ENCODE measurements around the gene CUX1.

Gene CUX1

DNA sequence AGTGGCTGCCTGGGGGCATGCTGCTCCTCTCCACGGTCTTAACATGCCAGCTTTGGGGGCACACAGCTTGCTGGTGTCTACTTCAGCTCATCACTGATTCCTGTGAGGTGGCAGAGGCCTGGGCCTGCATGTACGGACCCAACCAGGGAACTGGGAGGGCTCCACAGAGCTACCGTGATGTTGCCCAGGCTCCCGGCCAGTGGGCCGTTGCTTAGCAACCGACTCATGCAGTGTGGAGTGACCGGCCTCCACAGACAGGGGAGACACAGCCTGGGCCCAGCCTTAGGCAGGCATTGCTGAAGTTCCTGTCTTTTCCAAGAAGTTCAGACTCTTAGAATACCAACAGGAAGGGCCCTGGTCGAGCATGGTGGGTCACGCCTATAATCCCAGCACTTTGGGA, 443.4 kb downstream of the CUX1 start:
- DNase-seq, result no peak

DNA sequence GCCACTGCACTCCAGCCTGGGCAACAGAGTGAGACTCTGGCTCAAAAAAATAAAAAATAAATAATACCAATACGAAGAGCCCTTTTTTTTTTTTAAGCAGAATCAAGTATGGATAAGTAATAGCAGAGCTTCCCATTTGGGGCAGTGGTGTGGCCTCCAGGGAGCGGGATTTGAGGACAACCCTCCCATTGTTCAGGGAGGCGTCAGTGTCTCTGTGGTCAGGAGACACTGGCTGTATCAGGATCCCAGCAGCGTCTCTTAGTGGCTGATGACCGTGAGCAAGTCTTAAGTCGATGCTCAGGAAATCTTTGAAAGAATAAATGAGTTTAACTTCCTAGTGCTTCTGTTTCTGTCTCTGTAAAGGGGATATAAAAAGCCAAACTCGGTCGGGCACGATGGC, 444.0 kb downstream of the CUX1 start:
- DNase-seq, result no peak

DNA sequence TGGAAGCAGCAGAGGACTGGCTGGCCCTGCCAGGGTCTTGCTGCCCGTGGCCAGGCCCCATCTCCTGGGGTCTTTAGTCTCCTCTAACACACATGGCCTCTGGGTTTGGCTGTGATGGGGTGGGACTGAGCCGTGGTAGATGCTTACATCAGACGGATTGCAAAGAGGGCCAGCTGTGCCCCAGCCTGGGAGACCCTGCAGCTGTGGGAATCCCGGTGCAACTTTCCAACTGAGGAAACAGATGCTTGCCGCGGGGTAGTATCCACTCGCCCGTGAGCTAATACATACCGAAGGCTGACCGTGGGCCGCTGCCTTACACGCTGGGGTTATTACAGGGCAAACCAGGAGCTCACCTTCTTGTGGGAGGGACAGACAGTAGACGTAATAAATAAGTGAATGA, 445.1 kb downstream of the CUX1 start:
- DNase-seq, result no peak

DNA sequence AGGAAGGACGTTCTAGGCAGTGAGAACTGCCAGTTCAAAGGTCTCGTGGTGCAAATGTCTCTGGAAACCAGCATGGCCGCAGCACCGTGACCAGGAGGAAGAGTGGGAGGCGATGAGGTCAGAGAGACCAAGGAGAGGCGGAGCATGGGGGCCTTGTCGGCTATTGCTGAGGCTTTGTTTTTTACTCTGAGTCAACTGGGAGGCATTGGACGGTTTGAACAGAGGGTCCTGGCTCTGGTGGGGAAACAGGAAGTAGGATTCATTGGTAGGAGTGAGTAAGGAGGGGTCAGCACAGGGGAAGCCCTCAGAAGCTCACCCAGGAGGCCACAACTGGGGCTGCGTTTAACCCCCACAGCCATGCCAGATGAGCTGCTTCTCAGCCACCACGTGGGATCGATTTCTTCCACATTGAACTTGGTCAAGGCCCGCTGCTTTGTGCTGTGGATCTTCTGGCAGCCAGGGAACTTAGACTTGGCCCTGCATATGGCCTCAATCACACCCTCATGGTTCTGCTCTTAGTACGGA, 447.0 kb downstream of the CUX1 start:
- no peak for DNase-seq

DNA sequence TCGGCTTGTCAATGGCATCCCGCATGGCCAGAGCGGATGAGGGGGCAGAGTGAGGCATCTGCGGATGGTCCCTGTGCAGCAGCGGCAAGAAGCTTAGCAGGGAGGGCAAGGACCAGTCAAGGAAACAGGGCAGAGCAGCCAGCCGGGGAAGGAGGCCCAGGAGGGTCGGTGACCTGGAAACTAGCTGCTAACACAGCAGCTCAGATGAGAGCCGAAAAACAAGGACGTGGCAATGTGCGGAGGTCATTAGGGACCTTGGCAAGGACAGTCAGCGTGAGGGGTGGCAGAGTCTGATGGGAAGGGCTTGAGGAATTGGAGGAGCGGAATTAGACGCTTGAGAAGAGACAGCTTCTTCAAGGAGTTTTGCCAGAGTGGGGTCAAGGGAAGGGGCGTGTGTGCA, 449.1 kb downstream of the CUX1 start:
- DNase-seq, result no peak

DNA sequence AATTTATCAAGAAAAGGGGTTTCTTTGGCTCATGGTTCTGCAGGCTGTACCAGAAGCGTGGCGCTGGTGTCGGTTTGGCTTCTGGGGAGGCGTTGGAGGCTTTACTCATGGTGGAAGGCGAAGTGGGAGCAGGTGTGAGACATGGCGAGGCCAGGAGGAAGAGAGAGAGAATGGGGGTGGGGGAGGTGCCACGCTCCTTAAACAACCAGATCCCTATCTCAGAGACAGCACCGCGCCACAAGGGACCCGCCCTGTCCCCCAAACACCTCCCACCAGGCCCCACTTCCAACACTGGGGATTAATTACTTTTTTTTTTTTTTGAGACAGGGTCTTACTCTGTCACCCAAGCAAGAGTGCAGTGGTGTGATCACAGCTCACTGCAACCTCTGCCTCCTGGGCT, 451.2 kb downstream of the CUX1 start:
- no peak for DNase-seq

DNA sequence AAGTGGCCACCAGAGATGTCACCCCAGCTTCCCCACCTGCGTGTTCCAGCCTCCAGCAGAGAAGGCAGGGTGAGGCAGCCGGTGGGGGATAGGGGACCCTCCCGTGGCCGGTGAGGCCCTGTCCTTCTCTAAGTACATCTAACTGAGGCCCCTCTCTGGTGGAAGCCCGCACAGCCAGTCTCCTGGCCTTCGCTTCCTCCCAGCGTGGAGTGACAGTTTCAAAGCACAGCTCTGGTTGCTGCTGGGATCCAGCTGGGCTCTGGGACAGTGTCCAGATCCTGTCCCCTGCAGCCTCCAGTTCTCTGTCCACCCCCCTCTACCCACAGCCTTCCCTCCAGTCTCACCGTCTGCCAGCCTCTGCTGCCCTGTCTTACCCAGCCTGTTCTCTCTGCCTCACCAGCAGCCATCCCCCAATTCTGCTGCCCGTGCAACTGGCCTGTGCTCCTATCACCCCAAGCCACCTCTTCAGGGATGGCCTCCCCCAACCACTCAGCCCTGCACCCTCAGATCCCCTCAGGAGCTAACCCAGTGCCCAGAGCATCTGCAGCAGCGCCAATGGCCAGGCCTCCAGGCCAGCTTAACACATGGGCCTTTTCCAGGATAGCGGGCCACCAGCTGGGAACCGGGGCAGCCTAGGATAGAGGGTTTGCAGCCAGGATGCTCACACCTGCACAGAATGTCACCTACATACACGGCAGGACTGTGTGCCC, 452.9 kb downstream of the CUX1 start:
- DNase-seq, result no peak

DNA sequence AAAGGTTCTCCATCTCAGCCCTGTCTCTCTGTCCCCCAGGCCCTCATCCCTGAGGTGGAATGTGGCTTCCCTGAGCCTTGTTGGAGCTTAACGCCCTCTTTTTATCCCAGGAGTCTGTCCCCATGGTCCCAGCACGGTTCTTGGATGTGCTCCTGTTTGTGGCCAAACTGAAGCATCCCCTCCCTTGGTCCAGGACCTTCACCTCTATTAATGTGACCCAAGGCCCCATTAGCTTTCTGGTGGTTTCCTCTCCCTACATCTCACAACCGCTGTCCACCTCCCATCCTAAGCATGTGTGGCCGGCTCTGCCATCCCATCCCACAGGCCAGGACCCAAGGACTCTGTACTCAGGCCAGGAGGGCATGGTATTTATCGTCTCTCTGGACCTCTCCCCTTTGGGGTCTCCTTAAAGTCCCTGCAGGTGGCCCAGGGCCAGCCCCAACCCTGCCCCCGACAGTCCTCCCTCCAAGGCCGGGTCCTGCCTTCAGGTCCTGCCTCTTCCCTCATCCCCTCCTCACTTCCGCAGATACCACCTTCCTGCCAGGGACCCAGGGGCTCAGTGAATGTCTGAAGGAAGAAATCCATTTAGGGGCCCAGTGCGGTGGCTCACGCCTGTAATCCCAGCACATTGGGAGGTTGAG, 453.9 kb downstream of the CUX1 start:
- DNase-seq, result no peak

DNA sequence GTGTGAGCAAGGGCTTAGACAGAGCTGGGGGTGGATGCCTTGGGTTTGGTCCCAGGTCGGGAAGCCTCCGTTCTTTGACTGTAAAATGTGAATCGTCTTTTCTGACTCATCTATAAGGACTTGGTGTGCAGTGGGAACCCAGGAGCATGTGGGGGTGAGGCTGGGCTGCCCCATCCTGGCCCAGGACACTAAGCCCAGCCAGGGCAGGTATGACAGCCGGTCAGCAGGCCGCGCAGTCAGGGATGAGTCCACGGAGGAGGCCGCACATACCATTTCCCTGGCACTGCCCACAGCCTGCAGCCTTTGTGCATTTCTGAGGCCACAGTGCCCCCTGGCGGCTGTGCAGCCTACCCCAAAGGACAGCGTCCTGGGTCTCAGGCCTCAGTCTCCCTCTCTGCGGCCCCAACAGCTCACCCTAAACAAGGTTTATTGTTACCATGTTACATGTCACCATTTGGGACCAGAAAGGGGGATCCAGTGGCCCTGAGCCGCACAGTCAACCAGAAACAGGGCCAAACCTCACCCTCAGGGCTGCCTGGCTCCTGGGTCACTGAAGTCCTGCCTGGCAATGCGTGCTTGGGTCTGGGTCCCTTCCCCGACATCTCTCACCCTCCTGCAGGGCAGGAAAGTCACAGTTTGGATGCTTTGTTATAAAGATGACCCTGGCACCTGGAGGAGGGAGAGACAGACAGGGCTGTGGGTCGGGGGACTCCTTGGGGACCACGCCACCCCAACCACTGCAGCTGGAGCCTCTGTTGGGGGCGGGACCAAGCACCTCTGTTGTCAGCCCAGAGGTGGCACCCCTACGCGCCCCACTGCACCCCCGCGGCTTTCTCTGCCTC, 454.9 kb downstream of the CUX1 start:
- DNase-seq, result peak; percentile 19

DNA sequence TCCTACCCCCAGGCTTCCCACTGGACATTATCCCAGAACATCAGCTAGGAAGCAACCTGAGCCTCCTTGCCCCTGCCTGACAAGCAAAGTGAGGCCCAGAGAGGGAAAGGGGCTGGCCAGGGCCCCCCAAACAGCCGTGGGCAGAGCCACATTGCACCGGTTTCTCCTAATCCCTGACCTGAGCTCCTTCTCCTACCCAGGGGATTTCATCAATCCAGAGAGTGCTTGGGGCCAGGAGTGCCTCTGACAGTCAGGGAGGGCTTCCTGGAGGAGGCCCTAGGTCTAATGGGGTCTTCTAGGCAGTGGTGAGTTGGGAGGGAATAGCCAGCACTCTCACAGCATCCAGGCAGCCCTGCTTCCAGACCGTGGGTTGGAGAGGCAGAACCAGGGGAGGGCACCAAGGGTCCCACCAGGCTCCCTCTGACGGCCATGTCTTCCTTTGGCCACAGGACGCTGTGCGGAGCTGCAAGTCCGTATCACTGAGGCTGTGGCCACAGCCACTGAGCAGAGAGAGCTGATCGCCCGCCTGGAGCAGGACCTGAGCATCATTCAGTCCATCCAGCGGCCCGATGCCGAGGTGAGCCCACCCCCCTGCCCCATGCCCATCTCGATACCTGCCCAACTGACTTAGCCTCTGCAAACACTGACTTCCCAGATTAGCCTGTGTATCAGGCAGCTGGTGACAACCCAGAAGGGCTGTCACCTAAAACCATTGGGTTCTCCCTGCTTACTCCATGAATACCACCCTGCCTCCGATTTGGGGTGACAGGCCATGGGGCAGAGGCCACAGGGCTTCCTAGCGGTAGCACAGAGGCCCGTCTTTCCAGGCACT, 455.7 kb downstream of the CUX1 start:
- DNase-seq, result no peak

DNA sequence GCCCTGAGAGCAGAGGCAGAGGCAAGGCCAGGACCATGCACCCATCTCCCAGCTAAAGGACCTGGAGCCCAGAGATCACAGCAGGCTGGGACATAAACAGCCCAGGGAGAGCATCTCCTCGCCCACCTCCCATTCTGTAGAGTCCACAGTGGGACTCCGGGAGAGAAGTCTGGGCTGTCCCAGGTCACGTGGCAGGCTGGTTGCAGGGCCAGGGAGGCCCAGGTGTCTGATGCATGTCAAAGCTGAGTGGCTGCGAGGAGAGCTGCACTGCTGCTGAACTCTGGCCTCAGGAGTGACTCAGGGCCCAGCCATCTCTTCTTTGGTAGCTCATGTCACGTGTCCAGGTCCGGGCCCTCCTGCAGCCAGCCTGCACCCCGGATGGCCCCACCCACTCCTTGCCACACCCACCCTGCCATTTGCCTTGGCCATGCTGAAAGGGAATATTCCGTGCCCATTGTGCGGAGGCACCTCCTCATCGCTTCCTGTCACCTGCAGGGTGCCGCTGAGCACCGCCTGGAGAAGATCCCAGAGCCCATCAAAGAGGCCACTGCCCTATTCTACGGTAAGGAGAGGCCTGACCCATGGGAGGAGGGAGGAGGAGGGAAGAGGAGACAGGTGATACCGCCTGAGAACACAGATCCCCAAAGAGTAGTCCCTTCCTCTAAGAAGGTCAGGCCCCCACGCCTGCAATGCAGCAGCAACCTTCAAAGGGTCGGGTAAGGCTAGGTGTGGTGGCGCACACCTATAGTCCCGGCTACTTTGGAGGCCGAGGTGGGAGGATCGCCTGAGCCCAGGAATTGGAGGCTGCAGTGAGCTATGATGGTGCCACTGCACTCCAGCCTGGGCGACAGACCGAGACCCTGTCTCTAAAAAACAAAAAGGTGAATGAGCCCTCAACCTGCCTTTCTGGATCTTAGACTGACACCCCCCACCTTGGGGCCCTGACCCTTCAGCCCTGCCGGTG, 456.6 kb downstream of the CUX1 start:
- DNase-seq, result no peak

DNA sequence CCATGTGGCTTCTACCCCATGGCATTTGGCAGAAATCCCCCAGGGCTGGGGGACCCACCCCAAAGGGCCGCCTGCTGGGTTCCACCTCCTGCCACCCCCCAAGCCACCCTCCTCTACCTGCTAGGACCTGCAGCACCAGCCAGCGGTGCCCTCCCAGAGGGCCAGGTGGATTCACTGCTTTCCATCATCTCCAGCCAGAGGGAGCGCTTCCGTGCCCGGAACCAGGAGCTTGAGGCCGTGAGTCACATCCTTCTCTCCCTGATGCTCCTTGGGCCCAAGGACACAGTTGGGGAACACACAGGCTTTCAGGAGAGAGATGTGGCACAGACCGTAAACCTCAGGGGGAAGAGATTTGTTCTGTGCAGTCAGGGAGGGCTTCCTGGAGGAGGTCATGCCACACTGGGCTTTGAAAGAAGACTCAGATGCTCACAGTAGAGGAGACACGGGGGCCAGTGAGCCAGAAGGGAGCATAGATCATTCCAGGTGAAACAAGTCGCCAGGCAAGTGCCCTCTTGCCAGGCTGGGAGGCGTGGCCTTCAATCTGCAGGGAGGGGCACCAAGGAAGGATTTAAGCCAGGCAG, 457.8 kb downstream of the CUX1 start:
- DNase-seq, result no peak

DNA sequence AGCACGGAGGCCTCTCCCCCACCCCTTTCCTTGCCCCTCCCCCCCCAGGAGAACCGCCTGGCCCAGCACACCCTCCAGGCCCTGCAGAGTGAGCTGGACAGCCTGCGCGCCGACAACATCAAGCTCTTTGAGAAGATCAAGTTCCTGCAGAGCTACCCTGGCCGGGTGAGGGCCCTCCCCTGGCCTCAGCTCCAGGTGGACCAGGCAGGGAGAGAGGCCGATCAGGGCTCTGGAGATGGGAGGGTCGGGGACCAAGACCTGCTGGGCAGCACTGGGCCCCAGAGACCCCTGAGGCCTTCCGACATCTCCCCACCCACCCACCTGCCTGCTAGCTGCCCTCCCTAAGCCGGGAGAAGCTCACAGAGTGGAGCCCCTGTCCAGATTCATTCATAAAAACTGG, 460.5 kb downstream of the CUX1 start:
- DNase-seq, result no peak

DNA sequence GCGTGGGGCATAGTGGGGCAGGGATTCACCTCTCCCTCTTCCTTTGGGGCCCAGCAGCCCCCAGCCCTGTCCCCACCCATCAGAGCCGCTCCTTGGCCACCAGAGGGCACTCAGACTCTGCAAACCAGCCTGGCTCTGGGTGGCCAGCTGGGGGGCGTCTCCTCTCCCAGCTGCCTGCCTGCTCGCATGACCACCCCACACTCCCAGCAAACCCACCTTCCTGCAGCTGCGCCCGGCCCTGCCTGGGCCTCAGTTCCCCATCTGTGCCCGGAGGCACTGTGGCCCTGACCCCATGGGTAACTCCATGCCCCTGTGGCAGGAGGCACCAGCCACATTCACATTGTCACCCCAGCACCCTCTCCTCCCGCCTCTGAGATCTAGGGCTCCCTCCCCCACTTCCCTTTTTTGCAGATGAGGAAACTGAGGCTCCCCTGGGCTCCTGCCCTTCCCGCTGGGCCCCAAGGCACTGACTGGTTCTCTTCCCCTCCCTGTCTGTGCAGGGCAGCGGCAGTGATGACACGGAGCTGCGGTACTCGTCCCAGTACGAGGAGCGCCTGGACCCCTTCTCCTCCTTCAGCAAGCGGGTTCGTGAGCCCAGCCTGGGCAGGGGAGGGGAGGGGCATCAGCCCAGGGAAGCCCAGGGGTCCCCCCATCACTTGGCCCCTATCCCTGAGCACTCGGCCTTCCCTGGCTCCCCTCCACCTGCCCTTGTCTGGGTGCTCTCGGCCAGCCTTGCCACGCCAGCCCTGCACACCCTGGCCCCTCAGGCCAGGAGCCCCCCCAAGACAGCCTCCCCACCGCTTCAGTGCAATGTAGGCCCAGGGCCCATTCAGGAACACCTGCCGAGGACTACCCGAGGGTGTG, 462.3 kb downstream of the CUX1 start:
- peak; percentile 44 for DNase-seq

DNA sequence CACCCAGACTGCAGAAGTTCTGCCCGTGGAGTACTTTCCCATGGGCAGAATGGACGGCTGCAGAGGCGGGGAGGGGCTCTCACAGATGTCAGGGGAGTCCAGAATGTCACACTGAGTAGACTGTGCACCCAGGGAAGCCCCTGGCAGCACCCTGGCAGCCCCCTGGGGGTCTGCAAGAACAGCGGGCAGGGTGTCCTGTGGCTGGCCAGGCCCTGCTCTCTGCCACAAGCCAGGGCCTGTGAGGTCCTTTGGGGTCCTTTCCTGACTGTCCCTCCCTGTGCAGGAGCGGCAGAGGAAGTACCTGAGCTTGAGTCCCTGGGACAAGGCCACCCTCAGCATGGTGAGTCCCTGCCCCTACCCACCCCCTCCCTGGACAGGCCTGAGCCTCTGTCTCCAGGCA, 463.1 kb downstream of the CUX1 start:
- no peak for DNase-seq

DNA sequence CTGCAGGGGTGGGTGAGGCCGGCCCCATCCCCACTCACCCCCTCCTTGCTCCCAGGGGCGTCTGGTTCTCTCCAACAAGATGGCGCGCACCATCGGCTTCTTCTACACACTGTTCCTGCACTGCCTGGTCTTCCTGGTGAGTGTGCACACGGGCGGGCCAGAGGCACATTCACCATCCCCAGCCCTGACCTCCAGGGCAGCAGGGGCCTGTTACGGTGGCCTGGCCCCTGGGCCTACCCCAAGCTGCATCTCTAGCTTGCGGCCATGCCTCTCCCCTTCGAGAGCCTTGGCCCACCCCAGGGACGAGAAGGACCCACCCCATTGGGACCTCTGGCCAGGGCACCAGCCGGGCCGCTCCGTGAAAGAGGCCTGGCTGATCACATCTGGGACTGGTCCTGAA, 464.4 kb downstream of the CUX1 start:
- no peak for DNase-seq

DNA sequence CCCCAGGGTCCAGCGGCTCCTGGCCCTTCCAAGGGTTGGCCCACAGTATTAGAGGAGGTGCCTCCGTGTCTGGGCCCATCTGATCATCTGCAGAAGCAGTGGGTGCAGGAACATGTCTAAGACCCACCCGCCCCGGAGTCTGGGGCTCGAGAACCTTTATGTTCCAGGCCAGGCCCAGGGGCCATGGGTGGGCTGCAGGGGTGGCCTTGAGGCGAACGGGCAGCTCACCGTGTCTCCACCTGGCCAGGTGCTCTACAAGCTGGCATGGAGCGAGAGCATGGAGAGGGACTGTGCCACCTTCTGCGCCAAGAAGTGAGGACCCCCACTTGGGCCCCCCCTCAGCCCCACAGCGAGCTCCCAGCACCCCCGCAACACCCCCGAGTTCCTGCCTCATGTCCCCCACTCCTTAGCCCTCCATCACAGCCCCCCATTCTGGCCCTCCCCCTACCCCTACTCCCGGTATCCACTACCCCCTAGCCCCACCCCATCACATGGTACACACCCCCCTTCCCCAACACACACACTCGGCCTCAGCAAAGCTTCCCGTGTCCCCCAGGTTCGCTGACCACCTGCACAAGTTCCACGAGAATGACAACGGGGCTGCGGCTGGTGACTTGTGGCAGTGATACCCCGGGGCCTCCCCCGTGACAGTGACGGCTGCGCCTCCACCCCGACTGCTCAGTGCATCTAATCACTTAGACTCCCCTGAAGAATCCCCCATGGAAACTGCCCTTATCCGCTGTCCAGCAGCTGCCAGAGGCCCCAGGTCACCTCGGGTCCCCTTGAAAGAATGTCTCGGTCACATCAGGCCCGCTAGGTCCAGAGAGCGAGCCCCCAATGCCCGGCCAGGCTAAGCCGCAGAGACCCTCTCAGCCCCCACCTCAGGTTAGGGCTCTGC, 465.3 kb downstream of the CUX1 start:
- no peak for DNase-seq

DNA sequence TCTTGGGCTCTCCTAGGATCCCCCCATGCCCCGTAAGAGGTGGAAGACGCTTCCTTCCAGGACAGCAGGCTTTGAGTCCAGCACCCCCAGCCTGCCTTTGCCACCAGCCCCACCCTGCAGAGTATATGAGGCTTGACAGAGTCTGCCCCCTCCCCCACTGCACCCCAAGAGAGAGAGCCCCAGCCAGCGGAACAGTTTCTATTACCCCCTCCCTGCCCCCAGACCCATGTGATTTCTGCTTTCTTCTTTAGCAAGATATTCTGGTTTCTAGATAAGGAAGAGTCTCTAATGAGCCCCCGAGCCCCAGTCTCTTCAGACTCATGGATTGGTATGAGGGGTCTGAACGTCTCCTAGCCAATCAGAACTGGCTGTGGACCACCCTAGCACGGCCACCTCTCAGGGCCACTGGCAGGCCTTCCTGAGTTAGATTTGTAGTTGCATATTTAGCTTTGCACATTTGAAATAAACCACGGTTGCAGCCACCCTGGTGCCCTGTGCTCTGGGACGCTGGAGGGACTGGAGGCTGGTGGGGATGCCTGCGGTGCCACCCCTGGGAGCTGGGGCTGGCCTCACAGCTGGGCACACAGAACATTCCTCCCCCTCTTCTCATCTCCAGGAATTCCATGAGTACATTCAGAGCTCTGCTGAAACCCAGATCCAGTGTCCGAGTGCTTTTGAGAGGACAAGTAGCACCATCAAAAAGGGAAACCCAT, 466.2 kb downstream of the CUX1 start:
- no peak for DNase-seq

Measured in NCI-H526 treated with DMSO at 0.1 percent for 48 hours (cell line).